Stimulated activated CD8-positive, alpha-beta memory T cell treated with anti-CD3 and anti-CD28 coated beads, Interleukin-15, amount 100 ng/mL, for 48 hours (primary cell): ENCODE measurements around the gene FGF22.

ENCODE experiments used
- DNase-seq, 2 donors: peaks; one replicate each; pipeline ENCODE4 v3.0.0-alpha.2; 2020; ENCODE audit warnings: low read depth in 2 of 2

FGF22 gene

GRCh38 chr19:679418-680286 is 40.0 kb downstream of the FGF22 start:
- DNase-seq: no peak

- DNase-seq: peak; percentile 100
These were observed 40.8 kb downstream of the FGF22 start for GRCh38 chr19:680287-681028.

GRCh38 chr19:681029-682019 is 41.6 kb downstream of the FGF22 start:
- DNase-seq: no peak

GRCh38 chr19:682678-683320 is 43.1 kb downstream of the FGF22 start:
- no peak for DNase-seq

- DNase-seq: no peak
These were observed 45.8 kb downstream of the FGF22 start for GRCh38 chr19:685454-685931.

- DNase-seq: no peak
These were observed 47.1 kb downstream of the FGF22 start for GRCh38 chr19:686589-687297.

GRCh38 chr19:687569-688166 is 48.0 kb downstream of the FGF22 start:
- DNase-seq: no peak

GRCh38 chr19:688214-688613 is 48.5 kb downstream of the FGF22 start:
- DNase-seq: no peak

GRCh38 chr19:688992-689391 is 49.3 kb downstream of the FGF22 start:
- no peak for DNase-seq

- no peak for DNase-seq
These were observed 50.5 kb downstream of the FGF22 start for GRCh38 chr19:690203-690602.
